HK-2 (cell line): ENCODE data around the gene BICD2.

Experiments used
- DNase-seq: peaks from one replicate; pipeline ENCODE4 v3.0.0-alpha.2; 2018; ENCODE audit not compliant: unreplicated experiment

Gene BICD2

GRCh38 chr9:92727716-92728700 is 36.6 kb downstream of the BICD2 start:
- no peak for DNase-seq

DNA sequence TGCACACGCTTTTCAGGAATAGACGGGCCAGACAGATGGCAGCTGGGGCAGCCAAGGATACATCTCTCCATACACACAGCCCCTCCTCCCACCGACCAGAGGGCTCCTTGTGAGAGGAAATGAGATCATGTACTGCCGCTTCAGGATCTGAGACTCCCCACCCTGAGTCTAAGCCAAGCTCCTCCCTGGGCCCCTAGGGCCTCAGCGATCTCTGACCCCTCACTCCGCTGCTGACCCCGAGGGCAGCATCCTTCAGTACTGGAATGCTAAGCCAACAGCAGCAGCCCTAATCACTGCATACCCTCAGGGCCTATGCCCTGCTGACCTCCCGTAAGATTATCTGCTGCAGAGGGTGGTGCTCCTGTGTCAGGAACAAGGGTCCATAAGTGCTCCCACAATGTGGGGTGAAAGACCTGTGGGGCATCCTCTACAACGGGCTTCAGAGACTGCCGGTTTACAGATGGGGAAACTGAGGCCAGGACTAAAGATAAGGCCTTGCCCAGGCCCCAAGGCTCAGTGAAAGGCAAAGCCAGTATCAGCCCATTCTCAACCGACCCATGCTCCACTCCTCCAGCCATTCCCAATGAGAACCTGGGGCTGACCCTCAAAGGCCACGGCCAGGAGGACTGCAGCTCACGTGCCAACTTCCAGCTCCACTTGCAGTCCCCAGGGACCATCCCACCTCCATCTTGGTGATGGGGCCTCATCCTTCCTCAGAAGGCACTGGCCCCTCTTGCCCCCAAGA is 37.5 kb downstream of the BICD2 start:
- no peak for DNase-seq

DNA sequence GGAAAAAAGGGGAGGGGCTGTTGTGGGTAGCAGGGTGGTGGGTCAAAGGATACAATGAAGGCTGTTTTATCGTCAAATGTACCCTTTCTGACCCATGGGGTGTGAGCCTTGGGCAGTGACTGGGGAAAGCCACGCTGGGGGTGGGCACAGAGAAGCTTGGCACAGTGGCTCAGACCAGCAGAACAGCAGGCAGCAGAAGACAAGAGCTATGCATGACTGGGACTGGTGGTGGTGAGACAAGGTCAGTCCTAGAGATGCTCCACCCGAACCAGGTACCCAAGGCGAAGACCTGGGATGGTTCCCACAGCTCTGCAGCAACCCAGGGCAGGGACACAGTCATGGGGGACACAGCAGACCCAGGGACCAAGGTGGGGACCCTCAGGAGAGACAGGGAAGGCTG is 38.3 kb downstream of the BICD2 start:
- DNase-seq, result no peak

DNA sequence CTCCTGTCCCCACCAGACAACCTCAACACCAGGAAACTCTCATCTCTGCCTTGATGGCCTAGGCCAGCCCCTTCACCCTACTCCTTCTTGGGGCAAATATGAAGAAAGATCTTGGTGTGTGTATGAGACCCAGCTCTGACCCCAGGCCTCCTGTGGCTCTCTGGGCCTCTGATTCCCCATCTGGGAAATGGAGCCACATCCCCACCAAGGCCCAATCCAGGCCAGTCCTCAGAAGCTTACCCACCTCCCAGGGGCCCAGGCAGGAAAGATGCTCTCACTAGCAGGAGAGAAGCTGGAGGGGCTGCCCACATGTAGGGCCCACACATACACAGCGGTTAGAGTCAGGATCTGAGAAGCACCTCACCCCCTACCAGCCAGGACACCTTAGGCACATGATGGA is 38.9 kb downstream of the BICD2 start:
- DNase-seq, result no peak

GRCh38 chr9:92725266-92725545 is 39.4 kb downstream of the BICD2 start:
- no peak for DNase-seq

DNA sequence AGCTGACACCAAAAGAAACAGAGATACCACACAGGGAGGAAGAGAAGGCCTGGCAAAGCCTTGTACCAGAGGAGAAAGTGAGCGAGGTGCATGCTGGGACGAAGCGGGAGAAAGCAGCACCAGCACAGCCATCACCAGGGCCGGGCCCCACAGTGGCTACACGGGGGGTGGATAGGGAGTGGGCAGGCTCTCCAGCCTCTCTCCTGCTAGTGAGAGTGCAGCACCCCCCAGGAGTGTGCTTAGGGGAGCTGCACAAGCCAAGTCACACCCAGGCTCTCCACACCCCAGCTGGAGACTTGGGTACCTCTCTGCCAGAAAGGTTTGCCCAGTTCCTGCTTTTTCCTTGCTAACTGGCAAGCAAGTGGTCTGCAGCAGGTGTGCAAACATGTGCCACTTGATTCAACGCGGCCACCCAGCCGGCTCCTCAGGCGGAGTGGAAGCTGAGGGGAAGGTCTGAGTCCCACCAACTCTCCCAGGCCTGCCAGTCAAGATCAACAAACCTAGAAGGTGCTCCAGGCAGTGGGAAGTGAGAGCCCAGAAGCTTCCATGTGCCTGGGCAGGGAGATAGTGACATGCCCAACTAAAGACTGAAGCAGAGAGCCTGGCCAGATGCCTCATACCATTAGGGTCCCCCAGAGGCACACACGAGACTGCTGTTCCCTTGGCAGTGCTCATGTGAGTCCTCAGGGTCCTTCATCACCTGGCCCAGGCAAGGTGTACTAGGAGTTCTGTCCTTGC is 39.9 kb downstream of the BICD2 start:
- DNase-seq, result no peak

GRCh38 chr9:92723801-92724323 is 40.8 kb downstream of the BICD2 start:
- no peak for DNase-seq

DNA sequence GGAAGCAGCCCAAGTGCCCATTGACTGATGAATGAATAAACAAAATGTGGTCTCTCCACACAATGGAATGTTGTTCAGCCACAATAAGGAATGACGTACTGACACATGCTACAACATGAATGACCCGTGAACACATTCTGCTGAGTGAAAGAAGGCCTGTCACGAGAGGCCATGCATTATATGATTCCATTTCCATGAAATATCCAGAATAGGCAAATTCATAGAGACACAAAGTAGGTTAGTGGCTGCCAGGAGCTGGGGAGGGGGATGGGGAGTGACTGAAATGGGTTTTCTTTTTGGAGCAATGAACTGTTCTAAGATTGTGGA is 41.4 kb downstream of the BICD2 start:
- DNase-seq, result no peak

- DNase-seq, result no peak
These were observed 42.0 kb downstream of the BICD2 start for GRCh38 chr9:92722386-92723298.

GRCh38 chr9:92721548-92721947 is 43.1 kb downstream of the BICD2 start:
- no peak for DNase-seq

DNA sequence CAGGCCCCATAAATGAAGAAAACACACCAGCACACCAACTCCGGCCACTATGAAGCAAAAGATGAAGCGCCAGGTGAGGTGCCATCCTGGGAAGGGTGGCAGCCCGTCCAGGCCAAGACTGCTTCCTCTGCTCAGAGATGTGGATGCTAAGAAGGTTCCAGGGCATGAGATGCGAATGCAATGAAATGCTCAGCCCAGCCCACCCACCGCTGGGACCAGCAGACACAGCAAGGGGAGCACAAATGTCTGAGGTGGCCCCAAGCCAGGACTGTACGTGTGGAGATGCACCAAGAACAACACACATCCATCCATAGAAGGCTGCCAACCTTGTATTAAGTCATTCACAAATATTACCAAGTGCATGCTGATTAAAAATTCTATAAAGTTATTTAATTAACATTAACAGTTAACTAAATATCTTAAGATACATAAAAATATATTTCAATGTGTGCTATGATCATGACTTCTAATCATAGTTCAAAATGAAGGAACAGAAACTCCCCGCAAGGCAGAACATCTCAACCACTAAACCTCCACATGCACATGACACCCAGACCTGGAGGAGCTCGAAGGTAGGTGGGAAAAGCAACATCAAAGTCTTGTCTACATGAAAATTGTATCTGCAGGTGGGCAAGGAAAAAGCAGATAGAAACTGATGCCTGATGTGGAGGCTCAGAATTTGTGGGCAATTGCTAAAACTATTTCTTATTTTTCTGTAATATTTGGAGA is 43.7 kb downstream of the BICD2 start:
- DNase-seq, result no peak

DNA sequence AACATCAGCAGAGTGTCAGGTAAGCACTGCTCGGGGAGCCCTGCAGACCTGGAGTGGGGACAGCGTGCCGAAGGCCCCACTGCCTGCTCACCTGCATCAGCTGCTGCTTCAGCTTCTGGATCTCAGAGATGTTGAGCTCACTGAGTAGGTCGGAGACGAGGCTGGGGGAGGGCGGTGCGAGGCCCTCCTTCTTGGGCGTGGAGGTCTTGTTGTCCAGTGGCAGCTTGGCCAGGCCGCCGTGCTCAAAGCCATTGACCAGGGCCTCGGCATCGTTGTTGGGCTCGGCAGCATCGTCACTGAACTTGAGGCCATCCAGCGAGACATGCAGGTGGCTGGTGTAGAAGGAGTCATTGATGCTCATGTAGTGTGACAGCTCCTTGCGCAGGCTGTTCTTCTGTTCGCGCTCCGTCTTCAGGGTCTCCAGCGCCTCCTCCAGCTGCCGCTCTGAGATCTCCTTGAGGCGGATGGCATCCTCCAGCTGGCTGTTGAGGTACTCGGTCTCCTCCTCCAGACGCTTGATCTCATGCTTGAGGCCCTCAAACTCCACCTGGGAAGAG is 44.3 kb downstream of the BICD2 start:
- DNase-seq, result no peak

DNA sequence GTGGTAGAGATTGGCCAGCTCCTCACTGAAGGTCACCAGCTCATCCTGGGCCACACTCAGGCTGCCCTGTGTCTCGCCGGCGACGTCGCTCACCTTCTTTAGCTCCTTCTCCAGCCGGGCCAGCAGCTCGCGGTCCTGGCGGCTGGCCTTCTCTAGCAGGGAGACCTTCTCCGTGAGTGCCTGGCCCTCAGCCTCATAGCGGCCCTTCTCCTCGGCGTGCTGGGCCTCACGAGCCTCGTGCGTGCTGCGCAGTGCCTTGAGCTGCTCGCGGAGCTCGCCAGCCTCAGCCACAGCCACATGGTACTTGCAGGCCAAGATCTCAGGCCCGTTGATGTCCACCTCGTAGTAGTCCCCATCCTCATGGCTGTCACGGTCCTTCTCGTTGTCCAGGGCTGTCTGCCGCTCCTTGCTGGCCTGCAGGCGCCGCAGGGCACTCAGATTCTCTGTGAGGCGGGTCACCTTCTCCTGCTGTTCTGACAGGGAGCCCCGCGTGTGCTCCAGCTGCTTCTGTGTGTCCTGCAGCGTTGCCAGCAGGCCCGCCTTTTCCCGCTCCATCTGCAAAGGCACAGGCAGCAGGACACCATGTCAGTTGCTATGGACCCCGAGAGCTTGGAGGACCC is 45.5 kb downstream of the BICD2 start:
- DNase-seq, result no peak

DNA sequence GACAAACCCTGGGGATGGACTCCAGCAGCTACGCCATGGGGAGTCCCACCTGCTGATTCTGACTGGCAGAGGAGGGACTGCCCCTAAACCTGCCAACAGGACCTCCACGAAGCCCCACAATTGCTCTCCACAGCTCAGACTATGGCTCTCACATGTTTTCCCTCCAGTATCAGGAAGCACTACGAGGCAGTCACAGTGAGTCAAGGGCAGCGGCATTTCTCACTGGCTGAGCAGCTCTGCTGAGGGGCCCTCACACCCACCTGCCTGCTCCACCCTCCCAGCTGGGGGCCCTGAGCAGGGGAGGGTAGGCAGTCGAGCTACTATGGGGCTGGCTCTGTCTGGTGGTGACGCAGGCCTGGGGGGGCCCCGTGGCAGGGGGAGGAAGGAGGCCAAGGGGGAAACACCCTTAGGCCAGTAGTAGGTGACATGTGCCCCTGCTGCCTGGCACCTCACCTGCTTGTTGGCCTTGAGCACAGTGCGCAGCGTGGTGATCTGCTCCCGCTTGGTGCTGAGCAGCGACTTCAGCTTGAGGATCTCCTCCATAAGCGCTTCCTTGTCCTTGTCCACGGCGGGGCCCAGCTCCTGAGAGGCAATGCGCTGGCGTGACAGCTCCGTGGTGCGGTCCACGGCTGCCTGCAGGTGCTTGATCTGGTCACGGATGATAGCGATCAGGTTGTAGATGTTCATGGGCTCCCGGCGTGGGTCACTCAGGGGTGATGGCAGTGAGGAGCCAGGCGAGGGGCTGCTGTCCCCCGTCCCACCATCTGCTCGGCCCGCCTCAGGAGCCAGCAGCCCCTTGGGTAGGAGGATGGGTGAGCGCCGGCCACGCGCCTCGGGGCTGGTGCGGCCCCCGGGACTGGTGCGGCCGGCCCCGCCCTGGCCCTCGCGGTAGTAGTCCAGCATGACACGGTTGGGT is 46.3 kb downstream of the BICD2 start:
- DNase-seq, result no peak

DNA sequence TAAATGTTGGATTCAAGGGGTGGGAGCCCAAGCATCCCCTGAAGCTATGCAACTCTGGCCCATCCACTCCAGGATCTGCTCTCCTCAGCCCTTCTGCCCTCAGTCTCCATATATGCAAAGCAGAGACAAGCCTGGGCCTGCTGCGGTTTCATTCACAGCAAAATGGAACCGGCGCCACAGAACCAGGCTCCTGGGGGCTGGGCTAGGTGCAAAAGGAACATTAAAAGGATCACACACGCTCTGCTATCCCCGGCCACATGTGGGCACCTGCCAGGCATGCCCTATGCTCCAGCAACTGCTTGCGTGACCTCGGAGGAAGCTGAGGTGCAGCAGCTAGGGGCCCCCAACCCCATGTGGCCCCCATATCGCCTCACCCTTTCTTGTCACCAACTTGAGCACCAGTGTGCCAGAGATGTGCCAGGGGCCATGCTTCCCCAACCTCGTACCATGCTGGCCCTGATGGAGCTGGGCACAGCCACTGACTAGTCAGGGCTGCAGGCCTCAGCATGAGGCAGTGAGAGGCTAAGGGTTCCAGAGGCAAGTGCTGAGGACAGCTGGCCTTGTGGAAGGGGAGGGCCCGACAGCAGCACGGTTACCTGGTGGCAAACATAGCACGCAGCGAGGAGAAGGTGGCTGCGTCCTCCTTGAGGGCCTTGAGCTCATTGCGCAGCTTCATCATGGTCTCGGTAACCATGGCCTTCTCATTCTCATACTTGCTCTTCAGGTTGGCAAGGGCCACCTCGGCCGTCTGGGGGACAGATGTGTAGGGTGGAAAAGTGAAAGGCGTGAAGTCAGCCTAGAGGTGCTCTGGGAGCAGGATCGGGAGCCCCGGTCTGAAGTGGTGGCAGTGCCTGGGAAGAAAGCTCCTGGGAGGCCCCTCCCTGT is 47.2 kb downstream of the BICD2 start:
- no peak for DNase-seq

- DNase-seq, result peak; percentile 67
These were observed 48.1 kb downstream of the BICD2 start for GRCh38 chr9:92716557-92716956.

GRCh38 chr9:92715488-92716231 is 49.0 kb downstream of the BICD2 start:
- DNase-seq, result no peak
